ENCODE measurements around the gene C10orf71. TPM values are rescaled to one million over a fixed set of nuclear protein-coding genes. Genes with fewer than 3 reads are reported as not detected.

C10orf71 gene
- total and polyA plus RNA-seq, 2 donors (not counting 1 experiment from before 2014, with no cell fraction given), result not detected

DNA sequence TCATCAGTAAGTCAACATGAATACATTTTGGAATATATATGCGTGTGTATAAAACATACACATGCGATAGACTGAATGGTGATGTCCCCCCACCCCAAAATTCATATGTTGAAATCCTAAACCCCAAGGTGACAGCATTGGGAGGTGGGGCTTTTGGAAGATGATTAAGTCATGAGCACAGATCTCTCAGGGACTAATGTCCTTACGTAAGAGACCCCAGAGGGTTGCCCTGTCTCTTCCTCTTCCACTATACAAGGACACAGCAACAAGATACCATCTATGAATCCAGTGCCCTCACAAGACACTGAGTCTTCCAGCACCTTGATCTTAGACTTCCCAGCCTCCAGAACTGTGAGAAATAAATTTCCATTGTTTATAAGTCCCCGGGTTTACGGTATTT lies 74.4 kb downstream of the C10orf71 start:
- H4K20me1 ChIP-seq (ENCODE audit: control insufficient read depth, insufficient read depth, low read length, poor library complexity, severe bottlenecking), result no peaks in the 10 kb centered on the region
- H3K9me3 Mint-ChIP-seq (ENCODE audit: insufficient read depth), result no peaks in the 10 kb centered on the region
- H3K36me3 ChIP-seq (replicated peaks in 1 of 2; ENCODE audit: control extremely low read depth in 1 of 2, control insufficient read depth in 1 of 2, extremely low read depth in 1 of 2, insufficient read depth in 2 of 2, low read length in 1 of 2), result no peaks in the 10 kb centered on the region
- no peak overlapping the region for H3K4me3 Mint-ChIP-seq
- H3K9ac ChIP-seq (ENCODE audit: low read length), result no peak overlapping the region
- no peaks in the 10 kb centered on the region for H3K4me1 ChIP-seq (ENCODE audit: control insufficient read depth in 2 of 2, insufficient read depth in 2 of 2, low read length in 2 of 2)
- ATAC-seq (ENCODE audit: low read depth) (no peak), DNase-seq (no peak)
- H3K4me1 Mint-ChIP-seq, result no peaks in the 10 kb centered on the region
- H3K4me3 ChIP-seq (ENCODE audit: control extremely low read depth in 1 of 5, extremely low read depth in 1 of 5, insufficient read depth in 1 of 5, low read depth in 2 of 5, low read length in 4 of 5), result no peak overlapping the region
- intact Hi-C loops (cut with micrococcal nuclease), result no loop called here
- CTCF ChIA-PET, result no interaction called here
- TF ChIP-seq, protein P1, sequence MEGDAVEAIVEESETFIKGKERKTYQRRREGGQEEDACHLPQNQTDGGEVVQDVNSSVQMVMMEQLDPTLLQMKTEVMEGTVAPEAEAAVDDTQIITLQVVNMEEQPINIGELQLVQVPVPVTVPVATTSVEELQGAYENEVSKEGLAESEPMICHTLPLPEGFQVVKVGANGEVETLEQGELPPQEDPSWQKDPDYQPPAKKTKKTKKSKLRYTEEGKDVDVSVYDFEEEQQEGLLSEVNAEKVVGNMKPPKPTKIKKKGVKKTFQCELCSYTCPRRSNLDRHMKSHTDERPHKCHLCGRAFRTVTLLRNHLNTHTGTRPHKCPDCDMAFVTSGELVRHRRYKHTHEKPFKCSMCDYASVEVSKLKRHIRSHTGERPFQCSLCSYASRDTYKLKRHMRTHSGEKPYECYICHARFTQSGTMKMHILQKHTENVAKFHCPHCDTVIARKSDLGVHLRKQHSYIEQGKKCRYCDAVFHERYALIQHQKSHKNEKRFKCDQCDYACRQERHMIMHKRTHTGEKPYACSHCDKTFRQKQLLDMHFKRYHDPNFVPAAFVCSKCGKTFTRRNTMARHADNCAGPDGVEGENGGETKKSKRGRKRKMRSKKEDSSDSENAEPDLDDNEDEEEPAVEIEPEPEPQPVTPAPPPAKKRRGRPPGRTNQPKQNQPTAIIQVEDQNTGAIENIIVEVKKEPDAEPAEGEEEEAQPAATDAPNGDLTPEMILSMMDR (IDR thresholded peaks at IDR 0.05), result no peak
- no peak for TF ChIP-seq EZH2 (IDR thresholded peaks at IDR 0.05; ENCODE audit: borderline replicate concordance, insufficient read depth, low read depth, low read length, poor library complexity, severe bottlenecking)
- no peak overlapping the region for H3K27ac ChIP-seq (ENCODE audit: low read length in 2 of 2)
- no peaks in the 10 kb centered on the region for H3K9me3 ChIP-seq (ENCODE audit: control extremely low read depth in 1 of 3, control insufficient read depth in 2 of 3, insufficient read depth in 1 of 3, low read length in 2 of 3)
- H3K4me2 ChIP-seq (replicated peaks; ENCODE audit: low read depth, low read length, poor library complexity, severe bottlenecking), result no peak overlapping the region
- 86% methylated on average over 1 of the region's 5 CpGs for WGBS (ENCODE audit: insufficient coverage)
- H3K27me3 ChIP-seq (replicated peaks in 1 of 4; ENCODE audit: control extremely low read depth in 1 of 4, control insufficient read depth in 3 of 4, insufficient read depth in 4 of 4, low read length in 3 of 4), result peaks cover 0 to 3% (median 0%) of the 10 kb centered on the region in 4 experiments
- H3K27me3 Mint-ChIP-seq, result peaks cover 23% of the 10 kb centered on the region
- POLR2A ChIA-PET, result no interaction called here
- H3K27ac Mint-ChIP-seq, result no peak overlapping the region
- H2AFZ ChIP-seq (ENCODE audit: insufficient read depth, low read depth, low read length, poor library complexity, severe bottlenecking), result no peak overlapping the region
- H3K79me2 ChIP-seq (ENCODE audit: control insufficient read depth, insufficient read depth, low read length), result no peaks in the 10 kb centered on the region

DNA sequence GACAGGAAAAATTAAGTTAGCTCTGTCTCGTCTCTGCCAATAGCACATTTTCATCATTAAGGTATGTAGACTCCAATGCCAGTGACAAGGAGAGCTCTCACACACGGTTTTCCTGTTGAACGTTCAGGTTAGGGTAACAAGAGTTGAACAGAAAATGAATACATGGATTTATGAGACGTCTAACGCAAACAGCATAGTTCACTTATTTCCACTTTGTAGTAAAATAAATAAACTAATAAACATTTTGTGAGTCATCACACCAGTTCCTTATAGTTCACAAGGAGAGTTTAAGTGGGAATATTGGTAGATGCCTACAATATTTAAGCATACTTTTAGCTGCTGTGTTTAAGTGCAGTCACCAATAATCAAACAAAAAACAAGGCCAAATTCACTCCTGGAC lies 75.8 kb downstream of the C10orf71 start:
- no peak overlapping the region for H3K27ac ChIP-seq (ENCODE audit: low read length in 2 of 2)
- no CpG with 5 or more reads among the region's 5 CpGs for WGBS (ENCODE audit: insufficient coverage)
- Mint-ChIP-seq H3K27ac (no peak overlapping the region), H3K4me1 (no peaks in the 10 kb centered on the region), H3K9me3 (ENCODE audit: insufficient read depth) (no peaks in the 10 kb centered on the region), H3K4me3 (no peak overlapping the region), H3K27me3 (peaks cover 23% of the 10 kb centered on the region)
- ChIA-PET CTCF (no interaction called here), POLR2A (no interaction called here)
- H4K20me1 ChIP-seq (ENCODE audit: control insufficient read depth, insufficient read depth, low read length, poor library complexity, severe bottlenecking), result no peaks in the 10 kb centered on the region
- H2AFZ ChIP-seq (ENCODE audit: insufficient read depth, low read depth, low read length, poor library complexity, severe bottlenecking), result no peak overlapping the region
- intact Hi-C loops (cut with micrococcal nuclease), result no loop called here
- H3K4me3 ChIP-seq (ENCODE audit: control extremely low read depth in 1 of 5, extremely low read depth in 1 of 5, insufficient read depth in 1 of 5, low read depth in 2 of 5, low read length in 4 of 5), result no peak overlapping the region
- DNase-seq (no peak), ATAC-seq (ENCODE audit: low read depth) (no peak)
- H3K4me1 ChIP-seq (ENCODE audit: control insufficient read depth in 2 of 2, insufficient read depth in 2 of 2, low read length in 2 of 2), result no peaks in the 10 kb centered on the region
- H3K9ac ChIP-seq (ENCODE audit: low read length), result no peak overlapping the region
- no peaks in the 10 kb centered on the region for H3K36me3 ChIP-seq (replicated peaks in 1 of 2; ENCODE audit: control extremely low read depth in 1 of 2, control insufficient read depth in 1 of 2, extremely low read depth in 1 of 2, insufficient read depth in 2 of 2, low read length in 1 of 2)
- H3K4me2 ChIP-seq (replicated peaks; ENCODE audit: low read depth, low read length, poor library complexity, severe bottlenecking), result no peak overlapping the region
- no peaks in the 10 kb centered on the region for H3K9me3 ChIP-seq (ENCODE audit: control extremely low read depth in 1 of 3, control insufficient read depth in 2 of 3, insufficient read depth in 1 of 3, low read length in 2 of 3)
- TF ChIP-seq EZH2 (IDR thresholded peaks at IDR 0.05; ENCODE audit: borderline replicate concordance, insufficient read depth, low read depth, low read length, poor library complexity, severe bottlenecking), result no peak
- TF ChIP-seq, protein P1 (IDR thresholded peaks at IDR 0.05), result no peak
- H3K79me2 ChIP-seq (ENCODE audit: control insufficient read depth, insufficient read depth, low read length), result no peaks in the 10 kb centered on the region
- H3K27me3 ChIP-seq (replicated peaks in 1 of 4; ENCODE audit: control extremely low read depth in 1 of 4, control insufficient read depth in 3 of 4, insufficient read depth in 4 of 4, low read length in 3 of 4), result peaks cover 0 to 3% (median 0%) of the 10 kb centered on the region in 4 experiments
